ENCODE results near the gene ROGDI. TPM values are rescaled to one million over a fixed set of nuclear protein-coding genes. Genes with fewer than 3 reads are reported as not detected.

Gene ROGDI
- polyA plus RNA-seq, 2 of the 4 experiments (the other 2 are of a cell fraction) = 7.2 to 15.1 TPM

- DNase-seq (ENCODE audit: low read depth in 1 of 2, low spot score in 1 of 2) (no peak), FAIRE-seq (no peak), ATAC-seq (no peak)
- POLR2A ChIA-PET = interaction anchor here (1.7 kb wide), 1 partner anchor 27 kb away, joined by 4 read pairs; no protein-coding TSS in a partner anchor
- CTCF ChIA-PET = interaction anchor here (0.6 to 1.1 kb wide), 2 partner anchors 9 to 24 kb away, joined by 3 read pairs; no protein-coding TSS in a partner anchor
- 85% methylated on average over 19 of the region's 30 CpGs for WGBS (ENCODE audit: missing lambda C conversion rate)
- H3K4me3 ChIP-seq = no peak overlapping the region
- H3K4me1 ChIP-seq = peaks cover under 1% of the 10 kb centered on the region; the same call in 1 of the 3 replicates
- H3K4me2 ChIP-seq = no peak overlapping the region
- H3K9me3 ChIP-seq = no peaks in the 10 kb centered on the region
- no peak overlapping the region for H3K27ac ChIP-seq
- no peak for TF ChIP-seq MAFK (IDR thresholded peaks at IDR 0.05; ENCODE audit: partially characterized antibody)
- TF ChIP-seq HOXB13 (CRISPR knock-in tag; IDR thresholded peaks at IDR 0.05; ENCODE audit: low read depth) = no peak
- no peak for TF ChIP-seq ATOH8 (CRISPR knock-in tag; IDR thresholded peaks at IDR 0.05; ENCODE audit: low read depth)
- TF ChIP-seq MAZ (IDR thresholded peaks at IDR 0.05; ENCODE audit: borderline replicate concordance, low read depth, low read length) = no peak
- TF ChIP-seq KDM5A (IDR thresholded peaks at IDR 0.05) = no peak
- TF ChIP-seq HEYL (CRISPR knock-in tag; IDR thresholded peaks at IDR 0.05) = no peak
- TF ChIP-seq SREBF2 (IDR thresholded peaks at IDR 0.05) = no peak
- TF ChIP-seq CHD2 (IDR thresholded peaks at IDR 0.05; ENCODE audit: low read length, partially characterized antibody) = no peak
- no peak for TF ChIP-seq FOXS1 (CRISPR knock-in tag; IDR thresholded peaks at IDR 0.05)
- TF ChIP-seq FOSL2 (IDR thresholded peaks at IDR 0.05) = no peak
- TF ChIP-seq FOSL2 (CRISPR knock-in tag; IDR thresholded peaks at IDR 0.05) = no peak
- no peak for TF ChIP-seq JUNB (IDR thresholded peaks at IDR 0.05)
- no peak for TF ChIP-seq ZNF302 (CRISPR knock-in tag; IDR thresholded peaks at IDR 0.05)
Measured at GRCh38 chr16:4795828-4796572, 6.4 kb downstream of the ROGDI start.

GRCh38 chr16:4795181-4795827 lies 7.1 kb downstream of the ROGDI start, which contains the start of gene SMIM22:
Gene SMIM22 (plus strand): TSS chr16:4795369. CDS start chr16:4795735, 366 bp downstream.
- Histone ChIP-seq H3K4me2 (no peak within 1 kb of the TSS), H3K27ac (no peak within 1 kb of the TSS), H3K4me3 (no peak within 1 kb of the TSS), H3K9me3 (no peaks in the 10 kb centered on the region), H3K4me1 (peaks cover under 1% of the 10 kb centered on the region; the same call in 1 of the 3 replicates)
- ChIA-PET POLR2A (interaction anchor here (1.7 kb wide), 1 partner anchor 27 kb away, joined by 4 read pairs; no protein-coding TSS in a partner anchor), CTCF (interaction anchor here (1.1 kb wide), 1 partner anchor 8 kb away, joined by 3 read pairs; no protein-coding TSS in a partner anchor)
- WGBS (ENCODE audit: missing lambda C conversion rate) = 84% methylated on average over 10 of the region's 14 CpGs
- DNase-seq (ENCODE audit: low read depth in 1 of 2, low spot score in 1 of 2) = no peak
- no peak for FAIRE-seq
- ATAC-seq = no peak; a peak in 1 of 6 replicates
- TF ChIP-seq RFX5 (IDR thresholded peaks at IDR 0.05) = no peak
- no peak for TF ChIP-seq SREBF2 (IDR thresholded peaks at IDR 0.05)
- TF ChIP-seq NFE2L2 (conservative IDR thresholded peaks at IDR 0.05; ENCODE audit: low read length) = no peak
- TF ChIP-seq HEYL (CRISPR knock-in tag; IDR thresholded peaks at IDR 0.05) = no peak
- no peak for TF ChIP-seq JUNB (IDR thresholded peaks at IDR 0.05)
- TF ChIP-seq EP300 (IDR thresholded peaks at IDR 0.05) = no peak
- no peak for TF ChIP-seq CBX2 (IDR thresholded peaks at IDR 0.05; ENCODE audit: borderline replicate concordance, low read depth)
- TF ChIP-seq RARB (CRISPR knock-in tag; IDR thresholded peaks at IDR 0.05) = no peak
- no peak for TF ChIP-seq RNF2 (IDR thresholded peaks at IDR 0.05; ENCODE audit: borderline replicate concordance, low read depth)
- TF ChIP-seq KDM5A (IDR thresholded peaks at IDR 0.05) = no peak
- no peak for TF ChIP-seq PBX3 (IDR thresholded peaks at IDR 0.05)
- no peak for TF ChIP-seq ESRRA (IDR thresholded peaks at IDR 0.05; ENCODE audit: borderline replicate concordance, low read length)
- TF ChIP-seq HOXB5 (CRISPR knock-in tag; IDR thresholded peaks at IDR 0.05) = no peak
- TF ChIP-seq CHD2 (IDR thresholded peaks at IDR 0.05; ENCODE audit: low read length, partially characterized antibody) = no peak
- TF ChIP-seq, protein P1, sequence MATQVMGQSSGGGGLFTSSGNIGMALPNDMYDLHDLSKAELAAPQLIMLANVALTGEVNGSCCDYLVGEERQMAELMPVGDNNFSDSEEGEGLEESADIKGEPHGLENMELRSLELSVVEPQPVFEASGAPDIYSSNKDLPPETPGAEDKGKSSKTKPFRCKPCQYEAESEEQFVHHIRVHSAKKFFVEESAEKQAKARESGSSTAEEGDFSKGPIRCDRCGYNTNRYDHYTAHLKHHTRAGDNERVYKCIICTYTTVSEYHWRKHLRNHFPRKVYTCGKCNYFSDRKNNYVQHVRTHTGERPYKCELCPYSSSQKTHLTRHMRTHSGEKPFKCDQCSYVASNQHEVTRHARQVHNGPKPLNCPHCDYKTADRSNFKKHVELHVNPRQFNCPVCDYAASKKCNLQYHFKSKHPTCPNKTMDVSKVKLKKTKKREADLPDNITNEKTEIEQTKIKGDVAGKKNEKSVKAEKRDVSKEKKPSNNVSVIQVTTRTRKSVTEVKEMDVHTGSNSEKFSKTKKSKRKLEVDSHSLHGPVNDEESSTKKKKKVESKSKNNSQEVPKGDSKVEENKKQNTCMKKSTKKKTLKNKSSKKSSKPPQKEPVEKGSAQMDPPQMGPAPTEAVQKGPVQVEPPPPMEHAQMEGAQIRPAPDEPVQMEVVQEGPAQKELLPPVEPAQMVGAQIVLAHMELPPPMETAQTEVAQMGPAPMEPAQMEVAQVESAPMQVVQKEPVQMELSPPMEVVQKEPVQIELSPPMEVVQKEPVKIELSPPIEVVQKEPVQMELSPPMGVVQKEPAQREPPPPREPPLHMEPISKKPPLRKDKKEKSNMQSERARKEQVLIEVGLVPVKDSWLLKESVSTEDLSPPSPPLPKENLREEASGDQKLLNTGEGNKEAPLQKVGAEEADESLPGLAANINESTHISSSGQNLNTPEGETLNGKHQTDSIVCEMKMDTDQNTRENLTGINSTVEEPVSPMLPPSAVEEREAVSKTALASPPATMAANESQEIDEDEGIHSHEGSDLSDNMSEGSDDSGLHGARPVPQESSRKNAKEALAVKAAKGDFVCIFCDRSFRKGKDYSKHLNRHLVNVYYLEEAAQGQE (IDR thresholded peaks at IDR 0.05) = no peak
- TF ChIP-seq FOXS1 (CRISPR knock-in tag; IDR thresholded peaks at IDR 0.05) = no peak
- no peak for TF ChIP-seq MAFK (IDR thresholded peaks at IDR 0.05; ENCODE audit: partially characterized antibody)

Measured in A549 (cell line).